ENCODE measurements around the gene HHATL.

The HHATL gene

GRCh38 chr3:42675909-42676308, 26.7 kb downstream of the HHATL start:
- H3K27ac ChIP-seq, result no peak overlapping the region
- no peak for TF ChIP-seq CTCF (conservative IDR thresholded peaks at IDR 0.05)

- H3K27ac ChIP-seq, result no peak overlapping the region
- no peak for TF ChIP-seq CTCF (conservative IDR thresholded peaks at IDR 0.05)
These were observed 28.5 kb downstream of the HHATL start for GRCh38 chr3:42674146-42674545.

- no peak overlapping the region for H3K27ac ChIP-seq
- no peak for TF ChIP-seq CTCF (conservative IDR thresholded peaks at IDR 0.05)
These were observed 29.5 kb downstream of the HHATL start for GRCh38 chr3:42673082-42673481.

GRCh38 chr3:42672515-42672914, 30.1 kb downstream of the HHATL start:
- H3K27ac ChIP-seq, result no peak overlapping the region
- no peak for TF ChIP-seq CTCF (conservative IDR thresholded peaks at IDR 0.05)

- no peak for TF ChIP-seq CTCF (conservative IDR thresholded peaks at IDR 0.05)
- H3K27ac ChIP-seq, result no peak overlapping the region
These were observed 31.9 kb downstream of the HHATL start for GRCh38 chr3:42670670-42671069.

- no peak overlapping the region for H3K27ac ChIP-seq
- TF ChIP-seq CTCF (conservative IDR thresholded peaks at IDR 0.05), result no peak
These were observed 32.5 kb downstream of the HHATL start for GRCh38 chr3:42670051-42670576.

GRCh38 chr3:42668793-42669217, 33.8 kb downstream of the HHATL start:
- TF ChIP-seq CTCF (conservative IDR thresholded peaks at IDR 0.05), result no peak
- H3K27ac ChIP-seq, result no peak overlapping the region
